Natural killer cell treated with Interleukin-12 subunit alpha and Interleukin-12 subunit beta and Interleukin-15 and Interleukin-18, amount 100 ng/mL, for 72 hours (primary cell): ENCODE data around the gene TNIP3. TPM values are rescaled to one million over a fixed set of nuclear protein-coding genes. Genes with fewer than 3 reads are reported as not detected.

Source experiments
- ATAC-seq, 2 donors: fragments of 150-1000 bp; cut with Tn5 transposase in 1 of 2; sonication (Bioruptor Pico), chemical (Tn5 transposase) in 1 of 2; 2 replicates each; pipeline ENCODE4 v1.10.0; 2021
- DNase-seq: peaks from one replicate; pipeline ENCODE4 v3.0.0; 2022; ENCODE audit warnings: low spot score
- H3K27ac Mint-ChIP-seq, 2 donors: 1 replicate in 1 of 2; 2 replicates in 1 of 2; pipeline ENCODE4 v1.8.0; 2022; ENCODE audit warnings: mixed read lengths in 2 of 2, mild to moderate bottlenecking in 1 of 2, moderate library complexity in 1 of 2
- H3K27me3 Mint-ChIP-seq, 2 donors: 1 replicate in 1 of 2; 2 replicates in 1 of 2; pipeline ENCODE4 v1.8.0; 2022; ENCODE audit warnings: mixed read lengths in 2 of 2
- H3K36me3 Mint-ChIP-seq: one replicate; pipeline ENCODE4 v1.8.0; 2022; ENCODE audit warnings: mixed read lengths
- H3K4me1 Mint-ChIP-seq, 2 donors: 1 replicate in 1 of 2; 2 replicates in 1 of 2; pipeline ENCODE4 v1.8.0; 2022; ENCODE audit warnings: low read depth in 2 of 2, mixed read lengths in 2 of 2, mild to moderate bottlenecking in 1 of 2
- H3K4me3 Mint-ChIP-seq: one replicate; pipeline ENCODE4 v1.8.0; 2022; ENCODE audit warnings: mixed read lengths
- H3K9me3 Mint-ChIP-seq: 2 replicates; pipeline ENCODE4 v1.8.0; 2022; ENCODE audit warnings: mixed read lengths
- total RNA-seq, 2 donors: library from RNA; stranded (reverse); gene quantifications; one replicate each; pipeline ENCODE4 v1.2.3, GENCODE V29; 2022

The TNIP3 gene
- total RNA-seq, 2 donors from 2014 or later, result 0.45 to 4.5 TPM

DNA sequence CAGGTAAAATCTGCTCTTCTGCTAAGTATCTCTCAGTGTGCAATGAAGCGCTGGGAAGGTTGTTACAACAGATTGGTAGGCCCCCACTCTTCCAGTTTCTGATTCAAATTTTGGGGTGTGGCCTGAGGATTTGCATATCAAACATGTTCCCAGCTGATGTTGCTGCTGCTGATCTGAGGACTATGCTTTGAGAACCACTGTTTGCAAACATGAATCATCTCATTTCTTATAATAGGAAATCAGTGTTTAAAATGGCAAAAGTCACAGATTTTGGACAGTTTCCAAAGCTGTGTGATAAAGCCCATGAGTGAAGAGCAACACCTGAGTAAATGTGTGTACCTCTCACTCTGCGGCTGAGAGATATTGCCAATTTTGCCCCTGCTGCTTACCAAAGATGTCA lies 55.6 kb downstream of the TNIP3 start:
- ATAC-seq (no peak), DNase-seq (no peak)
- Mint-ChIP-seq H3K4me3 (no peak overlapping the region), H3K4me1 (no peaks in the 10 kb centered on the region), H3K36me3 (no peaks in the 10 kb centered on the region), H3K9me3 (no peaks in the 10 kb centered on the region), H3K27me3 (peaks cover 15 to 27% of the 10 kb centered on the region in 2 donors), H3K27ac (no peak overlapping the region)

- Mint-ChIP-seq H3K4me1 (no peaks in the 10 kb centered on the region), H3K4me3 (no peak overlapping the region), H3K9me3 (no peaks in the 10 kb centered on the region), H3K27ac (no peak overlapping the region), H3K27me3 (peaks cover 24 to 30% of the 10 kb centered on the region in 2 donors), H3K36me3 (no peaks in the 10 kb centered on the region)
- DNase-seq (no peak), ATAC-seq (no peak)
Observed at GRCh38 chr4:121107507-121107906, 56.6 kb downstream of the TNIP3 start.

DNA sequence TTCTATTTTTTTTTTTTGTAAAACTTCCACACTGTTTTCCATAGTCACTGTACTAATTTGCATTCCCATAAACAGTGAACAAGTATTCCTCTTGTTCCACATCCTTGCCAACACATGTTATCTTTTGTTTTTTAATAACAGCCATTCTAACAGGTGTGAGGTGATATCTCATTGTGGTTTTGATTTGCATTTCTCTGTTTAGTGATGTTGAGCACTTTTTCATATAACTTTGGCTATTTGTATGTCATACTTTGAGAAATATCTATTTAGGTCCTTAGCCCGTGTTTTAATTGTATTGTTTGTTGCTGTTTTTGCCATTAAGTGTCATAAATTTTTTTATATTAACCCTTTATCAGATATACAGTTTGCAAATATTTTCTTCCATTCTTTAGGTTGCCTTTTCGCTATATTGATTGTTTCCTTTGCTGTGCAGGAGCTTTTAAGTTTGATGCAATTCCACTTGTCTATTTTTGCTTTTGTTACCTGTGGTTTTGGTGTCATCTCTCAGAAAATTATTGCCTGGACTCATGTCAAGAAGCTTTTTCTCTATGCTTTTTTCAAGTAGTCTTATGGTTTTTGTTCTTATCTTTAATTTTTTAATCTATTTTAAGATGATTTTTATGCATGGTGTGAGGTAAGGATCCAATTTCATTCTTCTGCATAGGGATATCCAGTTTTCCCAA lies 63.9 kb downstream of the TNIP3 start:
- no peaks in the 10 kb centered on the region for H3K36me3 Mint-ChIP-seq
- DNase-seq, result no peak
- no peaks in the 10 kb centered on the region for H3K9me3 Mint-ChIP-seq
- H3K4me1 Mint-ChIP-seq, result no peaks in the 10 kb centered on the region
- no peak for ATAC-seq
- H3K27me3 Mint-ChIP-seq, result peaks cover 10 to 11% of the 10 kb centered on the region in 2 donors
- no peak overlapping the region for H3K4me3 Mint-ChIP-seq
- H3K27ac Mint-ChIP-seq, result no peak overlapping the region

DNA sequence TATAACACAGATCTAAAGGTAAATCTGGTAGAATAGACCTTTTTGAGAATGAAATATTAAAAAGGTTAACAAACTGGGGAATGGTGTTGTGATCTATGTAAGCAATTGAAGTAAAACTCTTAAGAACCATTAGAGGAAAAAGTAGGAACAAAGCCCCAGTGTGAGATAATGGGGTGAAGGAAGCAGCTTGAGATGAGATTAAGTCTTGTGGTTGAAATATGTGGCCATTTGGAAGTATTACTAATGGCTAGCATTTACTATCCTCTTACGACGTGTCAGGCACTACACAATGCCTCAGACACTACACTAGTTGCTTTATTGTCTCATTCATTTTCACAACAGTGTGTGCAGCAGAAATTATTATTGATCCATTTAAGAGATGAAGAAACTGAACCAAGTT lies 65.9 kb downstream of the TNIP3 start:
- H3K27me3 Mint-ChIP-seq, result peaks cover 6 to 7% of the 10 kb centered on the region in 2 donors
- DNase-seq, result no peak
- ATAC-seq, result no peak
- no peak overlapping the region for H3K27ac Mint-ChIP-seq
- H3K9me3 Mint-ChIP-seq, result no peaks in the 10 kb centered on the region
- H3K4me1 Mint-ChIP-seq, result no peaks in the 10 kb centered on the region
- H3K36me3 Mint-ChIP-seq, result no peaks in the 10 kb centered on the region
- no peak overlapping the region for H3K4me3 Mint-ChIP-seq

DNA sequence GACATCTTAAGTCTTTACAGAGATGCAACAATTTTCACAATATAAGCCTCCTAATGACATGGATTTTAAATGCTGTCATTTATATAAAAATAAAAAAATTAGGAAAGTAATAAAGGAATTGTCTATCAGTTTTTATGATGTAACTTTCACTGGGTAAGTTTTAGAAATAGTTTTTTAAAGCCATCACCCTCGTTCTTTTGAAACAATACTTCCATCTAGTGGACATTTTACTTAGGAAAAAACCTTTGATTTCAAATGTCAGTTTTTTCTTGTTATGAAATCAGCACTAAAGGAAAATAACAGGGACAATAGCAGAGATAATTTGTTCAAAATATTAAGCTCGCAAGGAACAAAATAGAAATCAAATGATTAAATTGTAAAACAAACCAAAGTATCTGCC lies 67.5 kb downstream of the TNIP3 start:
- DNase-seq, result no peak
- no peaks in the 10 kb centered on the region for H3K4me1 Mint-ChIP-seq

DNA sequence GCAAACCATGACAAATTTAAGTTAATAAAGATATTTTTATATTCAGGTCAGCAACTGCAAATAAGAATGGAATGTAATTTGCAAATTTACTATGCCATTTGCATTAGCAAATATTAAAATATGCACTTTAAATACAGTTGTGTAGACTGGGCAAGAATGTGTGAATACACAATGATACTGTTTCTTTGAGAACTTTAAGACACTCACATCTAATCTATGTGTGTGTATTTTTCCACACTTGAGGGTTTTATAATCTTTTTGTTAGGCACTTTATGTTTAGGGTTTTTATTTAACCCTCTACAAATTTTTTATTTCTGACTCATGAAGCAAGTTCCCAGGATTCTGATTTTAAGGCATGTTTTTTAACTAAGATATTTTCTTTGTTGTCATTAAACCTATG lies 67.9 kb downstream of the TNIP3 start:
- Mint-ChIP-seq H3K27me3 (no peaks in the 10 kb centered on the region), H3K9me3 (no peaks in the 10 kb centered on the region), H3K4me1 (no peaks in the 10 kb centered on the region), H3K36me3 (no peaks in the 10 kb centered on the region), H3K4me3 (no peak overlapping the region), H3K27ac (no peak overlapping the region)
- ATAC-seq (no peak), DNase-seq (no peak)

More for the DNA sequence above, 67.5 kb downstream of the TNIP3 start:
- no peak for ATAC-seq
- H3K27me3 Mint-ChIP-seq, result no peaks in the 10 kb centered on the region
- no peaks in the 10 kb centered on the region for H3K9me3 Mint-ChIP-seq
- H3K27ac Mint-ChIP-seq, result no peak overlapping the region
- no peak overlapping the region for H3K4me3 Mint-ChIP-seq
- no peaks in the 10 kb centered on the region for H3K36me3 Mint-ChIP-seq

- no peak overlapping the region for H3K27ac Mint-ChIP-seq
- no peaks in the 10 kb centered on the region for H3K27me3 Mint-ChIP-seq
- H3K4me1 Mint-ChIP-seq, result peaks cover 0 to 4% of the 10 kb centered on the region in 2 donors
- no peaks in the 10 kb centered on the region for H3K36me3 Mint-ChIP-seq
- no peaks in the 10 kb centered on the region for H3K9me3 Mint-ChIP-seq
- DNase-seq (no peak), ATAC-seq (no peak)
- no peak overlapping the region for H3K4me3 Mint-ChIP-seq
Observed at GRCh38 chr4:121094297-121094966, 69.7 kb downstream of the TNIP3 start.

GRCh38 chr4:121093261-121093660 lies 70.9 kb downstream of the TNIP3 start:
- Mint-ChIP-seq H3K4me3 (no peak overlapping the region), H3K36me3 (no peaks in the 10 kb centered on the region), H3K27me3 (no peaks in the 10 kb centered on the region), H3K27ac (no peak overlapping the region), H3K4me1 (peaks cover 0 to 6% of the 10 kb centered on the region in 2 donors), H3K9me3 (no peaks in the 10 kb centered on the region)
- ATAC-seq (no peak), DNase-seq (no peak)

- Mint-ChIP-seq H3K36me3 (no peaks in the 10 kb centered on the region), H3K4me1 (peaks cover 0 to 6% of the 10 kb centered on the region in 2 donors), H3K27ac (no peak overlapping the region), H3K4me3 (no peak overlapping the region), H3K9me3 (no peaks in the 10 kb centered on the region), H3K27me3 (peaks cover 0 to 4% of the 10 kb centered on the region in 2 donors)
- ATAC-seq (no peak), DNase-seq (no peak)
Observed at GRCh38 chr4:121091941-121092340, 72.2 kb downstream of the TNIP3 start.

DNA sequence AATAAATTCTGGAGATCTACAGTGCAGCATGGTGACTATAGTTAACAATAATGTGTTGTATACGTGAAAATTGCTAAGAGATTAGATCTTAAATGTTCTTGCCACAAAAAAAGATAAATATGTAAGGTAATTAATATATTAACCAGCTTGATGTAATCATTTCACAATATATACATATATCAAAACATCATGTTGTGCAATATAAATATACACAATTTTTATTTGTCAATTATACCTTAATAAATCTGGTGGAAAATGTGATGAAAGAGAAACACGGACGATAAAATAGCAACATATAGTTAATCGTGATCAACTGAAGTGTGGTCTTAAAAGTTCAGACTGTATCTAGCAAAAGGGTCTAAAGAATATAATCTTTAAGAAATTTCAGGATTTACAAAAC lies 75.3 kb downstream of the TNIP3 start:
- H3K36me3 Mint-ChIP-seq, result no peaks in the 10 kb centered on the region
- no peak overlapping the region for H3K27ac Mint-ChIP-seq
- H3K4me3 Mint-ChIP-seq, result no peak overlapping the region
- ATAC-seq (no peak), DNase-seq (no peak)
- no peaks in the 10 kb centered on the region for H3K9me3 Mint-ChIP-seq
- H3K27me3 Mint-ChIP-seq, result peaks cover 8 to 19% of the 10 kb centered on the region in 2 donors
- peaks cover 0 to 6% of the 10 kb centered on the region in 2 donors for H3K4me1 Mint-ChIP-seq

Other genes starting within 250 kb of the TNIP3 start
- under 1 TPM in 1 of 2 donors, not detected in 1; 0.50 TPM for gene PRDM5, start 241.6 kb downstream of the TNIP3 start, total RNA-seq
- gene NDNF, start 91.8 kb downstream of the TNIP3 start, total RNA-seq, result not detected
- gene QRFPR, start 216.7 kb upstream of the TNIP3 start, total RNA-seq, result not detected